Stimulated activated CD8-positive, alpha-beta memory T cell treated with anti-CD3 and anti-CD28 coated beads, Interleukin-4, amount 100 ng/mL, for 1 hour (primary cell): Measurements from ENCODE around the gene SH2D3C.

Experiments used
- DNase-seq, 2 donors: peaks; one replicate each; pipeline ENCODE4 v3.0.0-alpha.2; 2020; ENCODE audit warnings: low read depth in 2 of 2, low spot score in 1 of 2

Gene SH2D3C

GRCh38 chr9:127808347-127809001, 30.0 kb upstream of the SH2D3C start:
- no peak for DNase-seq

DNA sequence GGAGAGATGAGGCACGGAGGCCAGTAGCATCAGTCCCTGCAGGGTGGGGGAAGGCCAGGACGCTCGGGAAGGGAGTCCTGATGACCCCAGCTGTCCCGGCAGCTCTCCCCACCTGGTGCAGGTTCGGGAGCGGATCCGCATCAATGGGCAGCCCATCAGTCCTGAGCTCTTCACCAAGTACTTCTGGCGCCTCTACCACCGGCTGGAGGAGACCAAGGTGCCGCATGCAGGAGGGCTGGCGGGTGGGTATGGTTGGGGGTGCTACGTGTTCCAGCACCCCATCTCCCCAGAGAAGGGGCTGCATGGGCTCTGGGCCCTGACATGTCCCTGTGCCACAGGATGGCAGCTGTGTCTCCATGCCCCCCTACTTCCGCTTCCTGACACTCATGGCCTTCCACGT, 28.4 kb upstream of the SH2D3C start:
- DNase-seq: no peak

GRCh38 chr9:127805620-127806019, 27.2 kb upstream of the SH2D3C start:
- DNase-seq: no peak

DNA sequence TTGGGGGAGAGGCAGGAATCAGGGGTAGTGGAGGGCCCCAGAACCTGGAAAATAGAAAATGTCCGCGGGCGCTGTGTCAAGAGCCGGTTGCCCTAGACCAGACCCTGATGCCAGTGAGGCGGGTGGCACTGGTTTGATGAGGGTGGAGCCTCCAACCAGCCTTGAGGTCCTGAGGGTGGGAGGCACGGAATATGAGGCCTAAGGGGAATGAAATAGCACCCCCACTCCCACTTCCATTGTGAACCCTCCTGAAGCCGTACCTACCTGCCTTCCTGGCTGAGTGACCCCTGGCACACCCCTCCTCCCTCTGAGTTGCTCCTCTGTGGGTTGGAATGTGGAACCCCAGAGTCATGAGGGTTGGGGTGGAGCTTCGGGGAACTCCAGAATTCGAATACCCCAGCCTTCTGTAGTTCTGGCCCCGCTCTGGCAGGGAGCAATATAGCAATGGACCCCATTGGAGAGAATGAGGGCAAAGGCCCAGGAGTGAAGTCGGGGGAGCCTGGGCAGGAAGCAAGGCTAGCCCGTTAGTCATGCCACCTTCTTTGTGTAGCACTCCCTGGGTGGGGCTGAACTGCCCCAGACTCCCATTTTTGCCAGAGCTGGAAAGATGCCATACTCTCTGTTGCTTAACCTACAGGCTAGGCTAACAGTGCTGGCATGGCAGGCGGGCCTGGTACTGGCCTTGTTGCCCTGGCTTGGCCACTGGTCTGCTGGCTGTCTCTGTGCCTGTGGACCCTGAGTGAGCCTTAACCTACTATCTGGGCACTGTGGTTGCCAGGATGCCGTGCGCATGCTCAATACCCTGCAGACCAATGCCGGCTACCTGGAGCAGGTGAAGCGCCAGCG, 25.3 kb upstream of the SH2D3C start:
- DNase-seq: no peak

GRCh38 chr9:127802576-127803443, 24.3 kb upstream of the SH2D3C start, which contains the start of gene FPGS:
TSS of gene FPGS (plus strand) at chr9:127802882. CDS start at chr9:127802925, 43 bp downstream.
- DNase-seq: peak; percentile 61 to 63

DNA sequence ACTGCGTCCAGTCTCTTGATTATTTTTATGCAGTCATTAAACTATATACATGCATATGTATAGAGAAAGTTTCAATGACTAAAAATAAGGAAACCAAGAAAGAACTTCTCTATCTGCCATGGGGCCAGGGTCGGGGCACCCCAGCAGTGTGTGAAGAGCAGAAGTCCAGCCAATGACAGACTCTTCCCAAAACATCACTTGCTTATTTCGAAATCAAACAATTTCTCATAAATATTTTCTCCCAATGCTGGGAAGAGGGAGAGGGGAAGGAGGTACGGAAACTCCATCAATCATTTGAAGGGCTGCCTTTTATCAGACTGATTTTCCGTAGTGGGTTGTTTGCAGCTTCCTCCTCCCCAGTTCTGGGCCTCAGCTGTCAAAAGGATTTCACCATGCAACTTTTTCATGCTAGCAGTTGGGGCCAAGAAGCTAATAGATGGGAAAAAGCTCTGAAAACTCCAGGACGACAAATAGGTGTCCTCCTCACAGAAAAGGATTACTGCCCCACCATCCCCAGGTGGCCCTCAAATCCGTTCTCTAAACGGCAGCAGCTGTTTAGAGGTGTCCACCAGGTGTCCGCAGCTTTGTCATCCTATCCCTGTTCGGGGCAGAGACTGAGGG, 23.6 kb upstream of the SH2D3C start:
- no peak for DNase-seq

DNA sequence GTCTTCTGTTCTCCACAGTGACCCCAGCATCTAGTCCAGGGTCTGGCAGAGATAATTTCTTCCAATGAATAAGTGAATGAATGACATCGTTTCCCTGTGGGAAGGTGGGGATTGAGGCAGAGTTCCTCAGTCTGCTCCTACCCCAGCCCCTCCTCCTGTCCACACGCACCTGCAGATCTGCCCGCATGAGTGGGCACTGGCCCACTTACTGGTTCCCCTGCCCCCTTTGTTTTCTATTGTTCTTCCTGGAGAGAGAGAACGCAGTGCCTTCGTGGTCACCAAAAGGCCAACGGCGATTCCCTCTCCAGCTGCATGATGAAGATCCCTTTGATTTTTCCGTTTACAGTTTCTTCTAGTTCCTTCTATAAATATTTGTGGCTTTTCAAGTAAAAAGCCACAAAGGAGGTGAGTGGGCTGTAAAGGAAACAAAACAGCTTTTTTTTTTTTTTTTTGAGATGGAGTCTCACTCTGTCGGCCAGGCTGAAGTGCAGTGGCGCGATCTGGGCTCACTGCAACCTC, 18.4 kb upstream of the SH2D3C start:
- DNase-seq: no peak

DNA sequence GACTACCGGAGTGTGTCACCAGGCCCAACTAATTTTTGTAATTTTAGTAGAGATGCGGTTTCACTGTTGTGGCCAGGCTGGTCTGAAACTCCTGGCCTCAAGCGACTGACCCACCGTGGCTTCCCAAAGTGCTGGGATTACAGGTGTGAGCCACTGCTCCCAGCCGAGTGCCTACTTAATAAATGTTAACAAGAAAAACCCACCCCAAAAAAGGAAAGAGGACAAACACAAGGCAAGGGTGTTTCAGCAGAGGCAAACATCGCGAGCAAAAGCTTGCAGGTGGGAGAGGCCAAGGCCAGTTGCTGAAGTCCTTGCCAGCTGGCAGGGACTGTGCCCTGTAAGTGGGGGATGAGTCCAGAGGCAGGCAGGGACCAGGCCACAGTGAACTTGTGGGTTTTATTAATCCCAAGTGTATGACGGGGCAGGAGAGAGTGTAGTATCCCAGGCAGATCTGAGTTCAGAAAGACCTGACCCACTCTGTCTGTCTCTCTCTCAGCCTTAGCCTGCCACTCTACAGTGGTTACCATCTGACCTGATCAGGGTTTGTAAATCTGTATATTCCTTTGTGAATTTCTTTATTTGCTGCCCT, 17.9 kb upstream of the SH2D3C start:
- DNase-seq: no peak

DNA sequence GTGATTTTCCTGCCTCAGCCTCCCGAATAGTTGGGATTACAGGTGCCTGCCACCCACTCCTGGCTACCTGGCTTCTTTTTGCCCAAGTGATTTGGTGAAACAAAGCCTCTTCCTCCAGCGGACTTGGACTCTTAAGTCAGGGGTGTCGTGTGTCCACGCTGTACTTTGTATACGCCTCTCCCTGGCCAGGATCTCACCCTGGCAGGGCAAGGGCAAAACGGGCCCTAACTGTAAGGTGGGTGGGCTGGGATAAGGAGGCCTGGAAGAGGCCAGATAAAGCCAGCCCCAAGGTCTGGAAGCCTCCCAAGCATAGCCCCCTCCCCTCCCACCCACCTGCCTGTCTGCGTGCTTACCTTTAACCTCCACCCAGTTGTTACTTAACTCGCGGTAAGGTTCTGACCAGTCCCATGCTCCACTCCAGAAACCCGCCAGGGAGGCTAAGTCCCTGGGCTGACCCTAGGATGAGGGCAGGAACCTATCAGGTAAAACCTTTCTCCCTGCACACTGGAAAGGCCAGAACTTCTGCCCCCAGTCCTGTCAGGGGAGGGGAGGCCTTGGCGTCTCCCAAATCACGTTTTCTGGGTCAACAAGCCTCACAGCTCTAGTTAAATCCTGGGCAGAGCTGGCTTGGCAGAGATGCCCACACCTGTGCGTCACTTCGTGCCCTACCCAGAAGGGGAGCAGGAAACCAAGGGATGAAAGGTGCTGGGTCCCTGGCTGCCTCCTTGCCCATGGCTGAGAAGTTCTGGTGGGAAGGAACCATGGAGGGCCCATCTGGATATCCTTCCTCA, 15.7 kb upstream of the SH2D3C start:
- DNase-seq: no peak

DNA sequence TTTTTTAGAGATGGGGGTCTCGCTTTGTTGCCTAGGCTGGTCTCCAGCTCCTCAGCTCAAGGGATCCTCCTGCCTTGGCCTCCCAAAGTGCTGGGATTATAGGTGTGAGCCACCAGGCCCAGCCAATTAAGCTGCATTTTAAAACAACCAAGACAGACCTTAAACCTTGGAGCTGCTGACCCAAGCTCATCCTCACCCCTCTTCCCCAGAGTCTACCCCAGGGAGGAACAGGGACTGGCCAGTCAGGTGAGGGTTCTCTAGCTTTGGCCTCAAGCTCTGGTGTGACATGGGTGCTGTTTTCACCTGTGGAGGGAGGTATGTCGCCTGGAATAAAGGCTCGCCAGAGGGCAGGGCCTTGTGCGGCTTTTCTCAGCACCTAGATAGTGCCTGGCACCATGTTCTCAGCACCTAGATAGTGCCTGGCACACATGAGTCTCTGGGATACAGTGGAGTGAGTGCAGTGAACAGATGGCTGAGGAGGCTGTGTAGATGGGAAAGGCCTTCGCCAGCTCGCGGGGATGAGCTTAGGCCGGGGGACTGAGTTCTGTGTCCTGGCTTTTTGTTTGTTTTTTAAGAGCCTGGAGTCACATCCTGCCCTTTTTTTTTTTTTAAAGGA, 14.7 kb upstream of the SH2D3C start:
- no peak for DNase-seq

- no peak for DNase-seq
Observed at GRCh38 chr9:127792417-127793031, 14.1 kb upstream of the SH2D3C start.

DNA sequence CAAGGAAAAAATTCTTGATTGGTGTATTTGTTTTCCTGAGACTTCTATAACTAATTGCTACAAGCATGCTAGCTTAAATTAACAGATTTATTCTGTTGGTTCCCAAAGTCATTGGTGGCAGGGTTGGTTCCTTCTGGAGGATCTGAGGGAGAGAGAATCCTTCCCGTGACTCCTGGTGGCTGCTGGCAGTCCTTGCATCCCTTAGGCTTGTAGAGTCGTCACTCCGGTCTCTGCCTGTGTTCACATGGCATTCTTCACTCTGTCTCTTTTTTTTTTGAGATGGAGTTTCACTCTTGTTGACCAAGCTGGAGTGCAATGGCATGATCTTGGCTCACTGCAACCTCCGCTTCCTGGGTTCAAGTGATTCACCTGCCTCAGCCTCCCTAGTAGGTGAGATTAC, 12.6 kb upstream of the SH2D3C start:
- DNase-seq: no peak

DNA sequence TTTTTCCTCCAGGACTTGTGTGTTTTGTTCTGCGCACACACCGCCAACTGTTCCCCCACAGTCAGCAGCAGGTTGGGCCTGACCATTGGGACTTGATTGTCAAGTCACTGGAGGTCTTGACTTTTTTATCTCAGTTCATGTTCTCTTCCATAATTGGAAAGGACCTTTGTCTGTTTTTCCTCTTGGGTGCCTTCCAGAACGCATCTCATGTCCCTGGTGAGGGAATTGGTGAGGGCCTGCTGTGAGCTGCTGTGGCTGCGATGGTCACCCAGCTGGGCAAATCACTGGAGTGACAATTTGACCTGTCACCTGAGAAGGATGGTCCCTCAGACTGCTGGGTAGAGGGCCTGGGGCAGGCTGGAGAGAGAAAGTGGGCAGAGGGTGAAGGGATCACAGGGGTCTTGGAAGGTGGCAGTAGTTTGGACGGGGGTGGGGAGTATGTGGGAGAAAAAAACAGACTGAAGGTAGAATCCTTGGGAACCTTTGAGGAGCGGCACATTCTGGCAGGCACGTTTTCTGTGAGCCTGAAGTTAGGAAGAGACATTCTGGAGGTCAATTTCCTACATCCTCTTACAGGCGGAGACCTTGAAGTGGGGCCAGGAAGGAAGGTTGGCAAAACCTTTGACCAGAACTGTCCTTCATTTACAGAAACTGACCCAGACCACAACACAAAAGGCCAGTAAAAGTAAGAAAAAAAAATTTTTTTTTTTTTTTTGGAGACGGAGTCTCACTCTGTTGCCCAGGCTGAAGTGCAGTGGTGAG, 11.8 kb upstream of the SH2D3C start:
- no peak for DNase-seq

- no peak for DNase-seq
Observed at GRCh38 chr9:127789179-127789578, 10.7 kb upstream of the SH2D3C start.

- DNase-seq: no peak
Observed at GRCh38 chr9:127788337-127789011, 10.0 kb upstream of the SH2D3C start.

DNA sequence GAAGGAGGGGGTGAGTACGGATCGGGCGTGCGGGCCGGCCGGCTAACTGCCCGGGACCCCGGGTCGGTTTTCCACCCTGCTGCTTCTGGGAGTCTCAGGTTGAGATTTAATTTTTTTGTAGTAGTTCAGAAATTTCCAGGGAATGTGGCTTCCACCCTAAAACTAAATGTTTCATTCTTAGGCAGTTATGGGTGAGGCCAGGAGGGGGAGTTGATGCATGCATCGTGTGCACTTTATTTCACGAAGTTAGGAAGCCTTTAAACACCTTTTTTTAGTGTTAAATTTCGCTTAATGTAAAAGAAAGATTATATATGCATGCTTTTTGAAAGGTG, 8.3 kb upstream of the SH2D3C start:
- DNase-seq: no peak

GRCh38 chr9:127785933-127786772, 7.7 kb upstream of the SH2D3C start, which contains the start of gene CDK9:
TSS of gene CDK9 (plus strand) at chr9:127786034. CDS start at chr9:127786149, 115 bp downstream.
- DNase-seq: peak; percentile 83 to 84
